T-helper 1 cell treated with Interleukin-12 subunit alpha and Interleukin-12 subunit beta and Interleukin-4 antibody, amounts not matched to agents 30 μg/mL and 1 μg/mL, for 36 hours (primary cell): ENCODE data around the gene PI4K2B.
"Not testable (repeated sequence)": the region's sequence is repeated elsewhere in the genome, so short reads cannot be mapped to it uniquely, and the experiment has no call there.

Source experiments
- H3K27ac Mint-ChIP-seq: one replicate; pipeline ENCODE4 v1.8.0; 2021; ENCODE audit warnings: mild to moderate bottlenecking, mixed read lengths
- H3K27me3 Mint-ChIP-seq: one replicate; pipeline ENCODE4 v1.8.0; 2021; ENCODE audit warnings: low read depth, mixed read lengths
- H3K36me3 Mint-ChIP-seq: one replicate; pipeline ENCODE4 v1.8.0; 2021; ENCODE audit warnings: low read depth, mixed read lengths
- H3K4me1 Mint-ChIP-seq: one replicate; pipeline ENCODE4 v1.8.0; 2021; ENCODE audit warnings: low read depth, mixed read lengths
- H3K4me3 Mint-ChIP-seq: one replicate; pipeline ENCODE4 v1.8.0; 2021; ENCODE audit warnings: mild to moderate bottlenecking, moderate library complexity, mixed read lengths
- H3K9me3 Mint-ChIP-seq: one replicate; pipeline ENCODE4 v1.8.0; 2021; ENCODE audit warnings: mixed read lengths

Gene PI4K2B

GRCh38 chr4:25233737-25234389 is at the start of gene PI4K2B:
PI4K2B (plus strand) TSS chr4:25234033; CDS start chr4:25234164, 131 bp downstream.
- H3K9me3 Mint-ChIP-seq, result peaks cover 40% of the 10 kb centered on the region
- H3K27ac Mint-ChIP-seq, result peak within 1 kb of the TSS; percentile 93
- H3K4me1 Mint-ChIP-seq, result peaks cover 30% of the 10 kb centered on the region
- peak within 1 kb of the TSS; percentile 92 for H3K4me3 Mint-ChIP-seq
- peaks cover 25% of the 10 kb centered on the region for H3K36me3 Mint-ChIP-seq
- no peaks in the 10 kb centered on the region for H3K27me3 Mint-ChIP-seq

- no peaks in the 10 kb centered on the region for H3K9me3 Mint-ChIP-seq
- H3K4me3 Mint-ChIP-seq, result no peak overlapping the region
- H3K27me3 Mint-ChIP-seq, result no peaks in the 10 kb centered on the region
- no peak overlapping the region for H3K27ac Mint-ChIP-seq
- H3K4me1 Mint-ChIP-seq, result peaks cover 13% of the 10 kb centered on the region
- no peaks in the 10 kb centered on the region for H3K36me3 Mint-ChIP-seq
These were observed 49.8 kb upstream of the PI4K2B start for GRCh38 chr4:25184056-25184455.

GRCh38 chr4:25190407-25190806 is 43.4 kb upstream of the PI4K2B start:
- Mint-ChIP-seq H3K9me3 (no peaks in the 10 kb centered on the region), H3K36me3 (no peaks in the 10 kb centered on the region), H3K27ac (no peak overlapping the region), H3K27me3 (no peaks in the 10 kb centered on the region), H3K4me1 (peaks cover 4% of the 10 kb centered on the region), H3K4me3 (no peak overlapping the region)

GRCh38 chr4:25198713-25199112 is 35.1 kb upstream of the PI4K2B start:
- H3K27ac Mint-ChIP-seq, result no peak overlapping the region
- H3K4me3 Mint-ChIP-seq, result no peak overlapping the region
- peaks cover 4% of the 10 kb centered on the region for H3K4me1 Mint-ChIP-seq
- H3K36me3 Mint-ChIP-seq, result peaks cover 8% of the 10 kb centered on the region
- H3K9me3 Mint-ChIP-seq, result peaks cover 5% of the 10 kb centered on the region
- no peaks in the 10 kb centered on the region for H3K27me3 Mint-ChIP-seq

- peaks cover 3% of the 10 kb centered on the region for H3K36me3 Mint-ChIP-seq
- H3K4me3 Mint-ChIP-seq, result no peak overlapping the region
- H3K27me3 Mint-ChIP-seq, result peaks cover 4% of the 10 kb centered on the region
- peaks cover 12% of the 10 kb centered on the region for H3K9me3 Mint-ChIP-seq
- no peaks in the 10 kb centered on the region for H3K4me1 Mint-ChIP-seq
- no peak overlapping the region for H3K27ac Mint-ChIP-seq
These were observed 25.8 kb upstream of the PI4K2B start for GRCh38 chr4:25207997-25208396.

GRCh38 chr4:25209702-25210101 is 24.1 kb upstream of the PI4K2B start:
- peaks cover 14% of the 10 kb centered on the region for H3K9me3 Mint-ChIP-seq
- no peaks in the 10 kb centered on the region for H3K4me1 Mint-ChIP-seq
- H3K27me3 Mint-ChIP-seq, result peaks cover 4% of the 10 kb centered on the region
- no peak overlapping the region for H3K27ac Mint-ChIP-seq
- no peak overlapping the region for H3K4me3 Mint-ChIP-seq
- peaks cover 3% of the 10 kb centered on the region for H3K36me3 Mint-ChIP-seq

GRCh38 chr4:25211721-25212120 is 22.1 kb upstream of the PI4K2B start:
- peaks cover 14% of the 10 kb centered on the region for H3K9me3 Mint-ChIP-seq
- H3K36me3 Mint-ChIP-seq, result peaks cover 3% of the 10 kb centered on the region
- H3K4me3 Mint-ChIP-seq, result no peak overlapping the region
- no peak overlapping the region for H3K27ac Mint-ChIP-seq
- H3K27me3 Mint-ChIP-seq, result peaks cover 4% of the 10 kb centered on the region
- H3K4me1 Mint-ChIP-seq, result no peaks in the 10 kb centered on the region

GRCh38 chr4:25212822-25213221 is 21.0 kb upstream of the PI4K2B start:
- Mint-ChIP-seq H3K9me3 (peaks cover 14% of the 10 kb centered on the region), H3K27ac (no peak overlapping the region), H3K4me1 (no peaks in the 10 kb centered on the region), H3K36me3 (peaks cover 4% of the 10 kb centered on the region), H3K27me3 (no peaks in the 10 kb centered on the region), H3K4me3 (no peak overlapping the region)

GRCh38 chr4:25213347-25213979 is 20.4 kb upstream of the PI4K2B start:
- Mint-ChIP-seq H3K27ac (no peak overlapping the region), H3K9me3 (peaks cover 16% of the 10 kb centered on the region), H3K4me1 (no peaks in the 10 kb centered on the region), H3K4me3 (no peak overlapping the region), H3K36me3 (peaks cover 5% of the 10 kb centered on the region), H3K27me3 (no peaks in the 10 kb centered on the region)

GRCh38 chr4:25214750-25215149 is 19.1 kb upstream of the PI4K2B start:
- not testable (repeated sequence) for H3K36me3 Mint-ChIP-seq, H3K27ac Mint-ChIP-seq, H3K4me1 Mint-ChIP-seq, H3K27me3 Mint-ChIP-seq, H3K4me3 Mint-ChIP-seq
- H3K9me3 Mint-ChIP-seq, result peaks cover 21% of the 10 kb centered on the region

- Mint-ChIP-seq H3K4me1 (no peaks in the 10 kb centered on the region), H3K9me3 (peaks cover 24% of the 10 kb centered on the region), H3K27me3 (no peaks in the 10 kb centered on the region), H3K27ac (no peak overlapping the region), H3K36me3 (peaks cover 9% of the 10 kb centered on the region), H3K4me3 (no peak overlapping the region)
These were observed 18.3 kb upstream of the PI4K2B start for GRCh38 chr4:25215511-25215910.

GRCh38 chr4:25221377-25221776 is 12.5 kb upstream of the PI4K2B start:
- Mint-ChIP-seq H3K9me3 (peaks cover 49% of the 10 kb centered on the region), H3K36me3 (peaks cover 24% of the 10 kb centered on the region)

GRCh38 chr4:25223802-25224375 is 9.9 kb upstream of the PI4K2B start:
- Mint-ChIP-seq H3K9me3 (peaks cover 64% of the 10 kb centered on the region), H3K27ac (peak overlapping the region; percentile 21), H3K4me1 (no peaks in the 10 kb centered on the region), H3K27me3 (no peaks in the 10 kb centered on the region), H3K4me3 (no peak overlapping the region), H3K36me3 (peaks cover 21% of the 10 kb centered on the region)

More at GRCh38 chr4:25221377-25221776, 12.5 kb upstream of the PI4K2B start:
- Mint-ChIP-seq H3K27me3 (no peaks in the 10 kb centered on the region), H3K4me1 (no peaks in the 10 kb centered on the region), H3K4me3 (no peak overlapping the region), H3K27ac (no peak overlapping the region)

GRCh38 chr4:25229804-25230203 is 4.0 kb upstream of the PI4K2B start:
- Mint-ChIP-seq H3K4me3 (no peak overlapping the region), H3K9me3 (peaks cover 55% of the 10 kb centered on the region), H3K36me3 (peaks cover 19% of the 10 kb centered on the region), H3K27me3 (no peaks in the 10 kb centered on the region), H3K27ac (no peak overlapping the region), H3K4me1 (peaks cover 8% of the 10 kb centered on the region)

GRCh38 chr4:25233194-25233593 is 639 bp upstream of the PI4K2B start:
- Mint-ChIP-seq H3K27ac (peak overlapping the region; percentile 79), H3K27me3 (no peaks in the 10 kb centered on the region), H3K4me3 (peak overlapping the region; percentile 77), H3K4me1 (peaks cover 26% of the 10 kb centered on the region), H3K9me3 (peaks cover 40% of the 10 kb centered on the region), H3K36me3 (peaks cover 19% of the 10 kb centered on the region)
